ENCODE results near the gene B3GAT1.

The B3GAT1 gene

DNA sequence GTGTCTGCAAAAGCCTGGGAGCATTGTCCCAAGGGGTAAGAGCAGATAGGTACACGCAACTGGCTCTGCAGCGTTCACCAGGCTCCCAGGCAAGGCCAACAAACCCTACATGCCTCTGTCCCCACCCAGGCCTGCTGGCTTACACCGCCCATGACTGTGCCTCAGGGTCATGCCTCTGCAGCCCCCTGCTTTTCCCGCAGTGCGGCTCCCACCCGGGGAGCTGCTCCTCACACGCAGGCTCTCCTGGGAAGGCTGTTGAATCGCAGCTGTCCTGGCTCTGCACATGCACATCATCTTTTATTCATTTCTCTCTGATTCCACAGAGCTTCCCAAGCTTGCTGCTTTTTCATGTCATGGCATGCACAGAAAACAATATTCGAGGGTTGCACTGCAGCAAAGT lies 29.2 kb upstream of the B3GAT1 start:
- DNase-seq (ENCODE audit: low read depth in 2 of 2), result no peak

DNA sequence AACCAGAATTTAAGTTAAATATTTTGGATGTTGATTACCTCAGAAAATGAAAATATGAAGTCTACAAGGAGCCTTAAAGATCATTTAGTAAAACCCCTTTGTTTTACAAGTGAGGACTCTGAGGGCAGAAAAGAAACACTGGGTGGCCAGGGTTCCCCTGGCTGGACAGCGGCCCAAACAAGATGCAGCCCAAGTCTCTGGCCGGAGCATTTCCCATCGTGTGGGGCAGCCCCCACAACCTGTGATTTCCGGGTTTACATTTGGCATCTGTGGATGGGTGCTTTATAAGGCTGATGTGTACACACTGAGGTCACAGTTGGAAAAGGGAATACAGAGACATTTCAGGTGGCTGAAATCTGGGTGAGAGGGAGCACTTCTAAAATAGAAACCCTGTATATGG lies 28.8 kb upstream of the B3GAT1 start:
- no peak for DNase-seq (ENCODE audit: low read depth in 2 of 2)

DNA sequence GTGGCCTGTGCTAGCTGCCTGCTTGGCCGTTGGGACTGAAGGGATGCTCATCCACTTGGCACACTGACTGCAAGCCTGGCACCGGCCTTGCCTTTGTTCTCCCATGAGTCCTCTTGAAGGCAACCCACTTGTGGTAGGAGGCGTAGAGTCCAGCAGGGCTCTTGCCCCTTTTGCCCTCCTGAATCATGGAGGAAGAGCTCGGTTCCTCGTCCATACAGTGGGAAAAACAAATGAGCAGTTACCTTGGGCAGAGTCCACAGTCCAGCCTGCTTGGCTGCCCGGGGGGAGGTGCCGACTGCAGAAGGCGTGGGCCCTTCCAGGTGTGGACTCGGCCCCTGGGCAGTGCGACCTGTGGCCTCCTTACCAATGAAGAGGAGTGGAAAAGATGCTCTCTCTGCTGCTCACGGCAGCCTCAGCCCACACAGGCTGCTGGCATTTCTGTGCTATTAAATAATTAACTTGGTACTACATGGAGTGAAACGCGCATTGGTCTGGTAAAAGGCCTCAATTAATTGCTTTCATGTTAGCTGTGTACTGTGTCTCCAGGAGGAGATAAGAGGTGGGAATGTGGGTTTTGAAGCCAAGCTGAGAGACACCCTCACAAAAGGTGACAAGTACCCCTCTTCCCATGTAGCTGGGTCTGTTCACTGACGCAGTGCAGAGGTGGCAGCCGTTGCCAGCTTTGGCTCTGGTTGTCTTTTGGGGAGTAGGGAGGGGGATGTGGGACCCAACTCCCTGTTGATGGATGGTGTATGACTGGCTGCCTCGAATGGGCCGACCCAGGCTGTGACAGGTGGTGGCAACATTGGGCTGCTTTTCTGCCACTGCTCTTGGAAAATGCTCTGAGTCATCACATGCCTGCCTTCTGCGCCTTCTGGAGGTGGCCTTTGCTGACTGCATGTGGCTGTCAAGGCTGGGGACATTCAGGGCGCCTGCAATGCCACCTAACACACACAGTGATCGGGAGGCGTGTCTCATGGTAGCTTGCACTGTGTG lies 26.8 kb upstream of the B3GAT1 start:
- DNase-seq (ENCODE audit: low read depth in 2 of 2), result no peak

DNA sequence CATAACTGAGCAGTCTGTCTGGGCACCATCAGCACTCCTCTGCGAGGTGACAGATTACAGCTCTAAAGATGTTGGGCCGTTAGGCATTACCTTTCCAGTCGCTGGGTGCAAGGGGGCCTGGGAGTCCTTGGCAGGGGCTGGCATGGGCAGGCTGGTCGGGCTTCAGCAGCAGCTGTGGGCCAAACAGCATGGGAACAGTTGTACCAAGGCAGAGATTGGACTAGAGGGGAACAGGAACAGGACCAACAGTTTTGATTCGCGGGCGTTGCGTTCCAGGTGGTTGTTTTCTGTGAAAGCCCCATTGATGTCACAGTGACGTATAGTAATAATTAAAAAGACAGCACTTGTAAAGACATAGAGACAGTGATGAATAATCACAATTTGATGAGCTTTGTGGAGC lies 25.8 kb upstream of the B3GAT1 start:
- DNase-seq (ENCODE audit: low read depth in 2 of 2), result no peak

DNA sequence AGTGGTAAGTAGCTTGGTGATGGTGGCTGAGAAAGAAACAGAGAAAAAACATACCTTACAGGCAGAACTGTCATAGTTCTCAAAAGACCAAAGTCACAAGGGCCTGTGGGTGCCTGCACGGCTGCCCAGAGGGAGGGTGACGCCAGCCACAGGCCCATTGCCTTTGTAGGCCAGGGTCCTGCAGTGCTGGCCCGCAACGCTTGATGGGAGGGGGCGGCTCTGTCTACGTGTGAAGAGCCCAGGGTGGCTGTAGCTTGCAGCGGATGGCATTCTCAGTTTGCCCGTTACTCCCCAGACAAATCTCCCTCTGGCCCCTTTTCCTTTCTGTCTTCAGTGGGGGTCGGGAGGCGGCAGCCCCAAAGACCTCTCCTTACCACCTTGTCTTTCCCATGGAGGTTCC lies 24.7 kb upstream of the B3GAT1 start:
- DNase-seq (ENCODE audit: low read depth in 2 of 2), result no peak

DNA sequence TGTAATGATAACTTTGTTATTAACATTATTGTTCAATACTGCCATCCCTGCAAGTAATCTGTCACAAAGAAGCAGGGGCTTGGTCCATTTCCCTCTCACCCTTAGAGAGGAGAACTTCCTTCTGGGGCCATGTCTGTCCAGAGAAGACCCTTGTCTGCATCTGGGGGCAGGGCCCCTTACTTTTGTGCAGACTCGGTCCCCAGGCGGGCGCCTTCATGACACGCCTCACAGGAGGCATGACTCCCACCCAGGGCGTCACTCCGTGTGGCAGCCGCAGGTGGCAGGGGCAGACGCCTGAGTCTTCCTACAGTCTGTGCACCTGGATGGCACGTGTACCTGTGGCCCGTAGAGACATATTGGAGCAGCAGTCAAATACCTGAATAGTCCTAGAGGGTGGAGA lies 21.8 kb upstream of the B3GAT1 start:
- no peak for DNase-seq (ENCODE audit: low read depth in 2 of 2)

DNA sequence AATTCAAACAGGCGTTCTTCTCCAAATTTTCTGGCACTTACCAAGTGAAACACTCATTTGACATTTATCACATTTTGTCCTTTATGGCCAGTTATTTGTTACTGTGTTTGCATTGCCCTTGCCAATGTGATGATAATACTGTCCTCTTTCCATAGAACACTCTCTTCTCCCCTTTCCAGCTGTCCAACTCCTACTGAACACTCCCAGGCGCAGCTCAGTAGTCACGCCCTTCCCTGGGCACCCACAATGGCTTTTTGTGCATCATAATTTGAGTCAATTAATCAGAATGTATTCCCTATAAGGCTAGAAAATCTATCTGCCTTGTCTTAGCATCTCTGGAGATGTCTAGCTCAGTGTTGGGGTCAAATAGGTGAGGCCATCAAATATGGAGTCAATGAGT lies 21.2 kb upstream of the B3GAT1 start:
- no peak for DNase-seq (ENCODE audit: low read depth in 2 of 2)

DNA sequence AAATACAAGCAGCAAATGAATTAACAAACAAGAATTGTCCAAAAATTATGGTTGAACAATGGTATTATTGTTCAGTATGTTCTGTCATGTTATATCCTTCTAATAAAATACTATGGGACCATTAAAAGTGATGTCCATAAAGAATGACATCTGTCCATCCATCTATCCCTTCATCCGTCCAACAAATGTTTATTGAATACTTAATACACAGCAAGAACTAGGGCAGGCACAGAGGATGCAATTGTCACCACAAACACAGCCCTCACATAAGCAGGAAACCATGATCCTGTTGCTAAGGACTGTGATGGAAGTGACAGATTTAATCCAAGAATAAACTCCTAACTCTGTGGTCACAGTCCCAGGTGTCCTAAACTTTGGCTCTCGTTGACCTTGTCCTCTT lies 20.7 kb upstream of the B3GAT1 start:
- no peak for DNase-seq (ENCODE audit: low read depth in 2 of 2)

DNA sequence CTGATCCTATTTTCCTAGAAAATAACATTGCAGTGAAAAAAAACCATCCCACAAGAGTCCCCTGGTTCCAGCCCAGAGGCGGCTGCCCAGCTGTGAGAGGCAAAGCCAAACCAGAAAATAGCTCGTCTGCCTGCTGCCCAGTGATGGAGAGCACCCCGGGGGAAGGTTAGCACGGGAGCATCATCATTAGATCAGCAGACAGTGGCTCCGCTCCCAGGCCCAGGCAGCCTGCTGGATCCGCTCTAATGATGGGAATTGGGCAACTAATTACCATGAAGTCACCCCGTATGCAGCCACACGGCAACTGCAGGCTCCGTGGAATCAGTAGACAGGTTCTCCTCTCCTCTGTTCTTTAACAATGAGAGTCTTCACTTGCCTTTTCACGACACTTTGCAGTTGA lies 17.1 kb upstream of the B3GAT1 start:
- DNase-seq (ENCODE audit: low read depth in 2 of 2), result no peak

DNA sequence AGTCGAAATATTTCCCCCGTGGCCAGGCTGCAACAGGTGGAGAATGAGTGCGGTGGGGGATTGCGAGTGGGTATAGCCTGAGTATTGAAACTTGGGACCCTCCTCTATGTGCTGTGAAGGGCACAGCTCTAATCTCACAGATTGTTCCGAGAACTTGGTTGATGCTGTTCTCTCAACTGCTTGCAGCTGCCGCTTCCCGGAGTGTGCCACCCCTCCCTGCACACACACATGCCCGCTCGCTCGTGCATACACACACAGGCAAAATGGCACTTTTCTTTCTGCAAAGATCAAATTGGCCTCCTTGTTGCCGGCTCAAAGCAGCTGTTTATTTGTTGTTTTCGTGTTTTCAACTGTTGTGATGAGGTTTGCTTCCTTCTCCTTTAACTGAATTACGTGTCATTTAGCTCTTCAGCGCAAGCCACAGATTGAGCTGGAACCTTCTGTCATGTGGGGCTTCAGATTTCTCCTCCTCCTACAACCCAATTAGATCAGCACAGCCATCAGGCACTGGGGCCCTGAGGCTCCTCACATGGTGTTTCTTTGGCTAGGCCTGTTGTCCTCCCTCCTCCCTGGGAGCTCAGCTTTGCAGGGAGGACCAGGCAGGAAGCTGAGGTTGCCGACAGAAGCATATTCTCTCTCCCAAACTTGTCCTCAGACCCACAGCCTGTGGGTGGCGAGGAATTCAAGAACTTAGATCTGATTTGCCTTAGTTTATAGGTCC lies 13.9 kb upstream of the B3GAT1 start:
- no peak for DNase-seq (ENCODE audit: low read depth in 2 of 2)

DNA sequence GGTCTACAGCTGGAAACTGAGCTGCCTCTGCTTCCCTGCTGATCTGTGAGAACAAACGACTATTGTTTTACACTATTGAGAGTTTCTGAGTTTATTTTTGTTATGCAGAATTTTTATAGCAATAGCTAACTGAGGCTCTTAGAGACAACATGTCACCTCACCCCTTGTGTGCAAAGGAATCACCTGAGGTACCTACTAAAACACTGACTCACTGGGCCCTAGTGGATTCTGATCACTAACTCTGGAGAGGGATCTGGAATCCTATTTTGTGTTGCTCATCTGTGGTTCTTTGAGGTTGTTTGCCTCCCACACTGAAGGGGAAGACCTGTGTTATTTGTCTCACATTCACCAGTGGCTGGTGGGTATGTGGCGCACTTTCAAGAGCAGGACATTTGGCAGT lies 13.4 kb upstream of the B3GAT1 start:
- DNase-seq (ENCODE audit: low read depth in 2 of 2), result no peak

DNA sequence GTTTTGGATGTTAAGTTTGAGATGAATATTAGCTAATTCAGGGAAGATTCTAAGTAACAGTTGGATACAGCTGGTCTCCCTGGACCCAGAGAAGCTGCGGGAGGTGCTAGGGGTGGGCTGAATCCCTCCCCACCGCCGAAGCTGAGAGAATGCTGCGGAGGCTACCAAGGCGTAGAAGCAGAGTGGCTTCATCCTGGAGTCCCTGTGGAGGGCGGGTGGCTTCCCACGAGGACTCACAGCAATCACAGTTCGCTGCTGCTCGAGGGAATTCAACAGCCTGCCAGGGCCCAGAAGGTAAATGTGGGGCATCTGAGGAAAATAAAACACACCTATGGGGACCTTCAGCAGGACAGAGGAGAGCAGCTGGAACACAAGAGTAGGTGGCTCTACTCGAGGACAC lies 11.1 kb upstream of the B3GAT1 start:
- no peak for DNase-seq (ENCODE audit: low read depth in 2 of 2)

DNA sequence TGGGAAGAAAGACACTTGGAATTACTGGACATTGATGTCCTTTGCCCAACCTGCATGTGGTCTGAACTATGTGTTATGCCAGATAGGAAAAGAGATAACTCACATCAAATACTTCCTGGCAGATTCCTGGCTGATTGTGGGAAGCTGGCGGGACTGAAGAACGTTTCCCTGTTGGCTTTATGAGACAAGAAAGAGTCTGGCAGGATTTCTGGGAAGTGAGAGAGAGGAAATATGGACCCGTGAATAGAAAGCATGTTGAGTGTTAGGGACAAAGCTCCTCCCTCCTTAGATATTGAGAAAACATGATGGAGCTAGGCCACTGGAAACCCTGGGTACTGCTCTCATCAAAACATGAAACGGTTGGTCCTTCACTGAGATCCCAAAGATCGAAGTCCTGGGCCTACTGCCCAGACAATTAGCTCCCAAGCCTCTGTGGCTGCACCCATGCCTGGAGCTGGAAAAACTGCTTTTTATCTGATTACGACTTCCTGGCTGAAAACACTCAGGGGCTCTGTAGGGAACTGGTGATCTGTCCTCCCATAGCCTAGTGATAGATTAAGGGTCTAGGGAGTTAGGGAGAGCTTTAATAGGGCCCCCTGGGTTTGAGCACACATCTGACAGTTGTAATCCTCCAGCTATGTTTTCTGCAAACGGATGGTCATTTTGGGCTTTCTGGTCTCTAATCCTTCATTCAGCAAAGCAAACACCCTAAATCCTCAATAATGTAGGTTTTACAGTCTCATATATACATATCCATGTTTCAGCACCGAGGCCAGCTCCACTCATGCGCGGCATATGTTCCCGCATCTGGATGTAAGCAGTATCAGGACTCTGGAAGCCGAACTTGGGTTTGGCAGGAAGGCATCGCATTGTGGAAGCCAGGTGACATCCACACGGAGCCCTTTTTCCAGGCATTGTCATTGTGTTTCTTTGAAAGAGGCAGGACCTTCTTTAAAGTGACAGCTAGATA lies 6.1 kb upstream of the B3GAT1 start:
- DNase-seq (ENCODE audit: low read depth in 2 of 2), result no peak

DNA sequence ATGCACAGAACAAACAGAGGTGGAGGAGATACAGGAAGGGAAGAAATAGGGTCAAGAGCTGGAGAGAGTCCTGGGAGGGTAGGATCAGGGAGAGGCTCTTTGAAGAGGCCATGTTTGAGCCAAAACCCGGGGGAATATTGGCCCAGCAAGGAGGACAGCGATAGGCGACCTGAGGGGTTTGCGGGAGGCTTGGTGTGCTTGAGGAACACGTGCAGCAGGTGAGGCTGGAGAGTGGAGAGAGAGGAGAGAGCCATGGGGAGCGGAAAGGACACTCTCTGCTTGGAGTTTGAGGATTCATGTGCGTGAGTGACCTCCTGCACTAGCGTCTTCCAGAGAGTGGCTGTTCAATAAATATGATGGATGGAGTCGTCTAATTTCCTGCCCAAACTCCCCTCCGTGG lies 4.7 kb upstream of the B3GAT1 start:
- DNase-seq (ENCODE audit: low read depth in 2 of 2), result no peak

DNA sequence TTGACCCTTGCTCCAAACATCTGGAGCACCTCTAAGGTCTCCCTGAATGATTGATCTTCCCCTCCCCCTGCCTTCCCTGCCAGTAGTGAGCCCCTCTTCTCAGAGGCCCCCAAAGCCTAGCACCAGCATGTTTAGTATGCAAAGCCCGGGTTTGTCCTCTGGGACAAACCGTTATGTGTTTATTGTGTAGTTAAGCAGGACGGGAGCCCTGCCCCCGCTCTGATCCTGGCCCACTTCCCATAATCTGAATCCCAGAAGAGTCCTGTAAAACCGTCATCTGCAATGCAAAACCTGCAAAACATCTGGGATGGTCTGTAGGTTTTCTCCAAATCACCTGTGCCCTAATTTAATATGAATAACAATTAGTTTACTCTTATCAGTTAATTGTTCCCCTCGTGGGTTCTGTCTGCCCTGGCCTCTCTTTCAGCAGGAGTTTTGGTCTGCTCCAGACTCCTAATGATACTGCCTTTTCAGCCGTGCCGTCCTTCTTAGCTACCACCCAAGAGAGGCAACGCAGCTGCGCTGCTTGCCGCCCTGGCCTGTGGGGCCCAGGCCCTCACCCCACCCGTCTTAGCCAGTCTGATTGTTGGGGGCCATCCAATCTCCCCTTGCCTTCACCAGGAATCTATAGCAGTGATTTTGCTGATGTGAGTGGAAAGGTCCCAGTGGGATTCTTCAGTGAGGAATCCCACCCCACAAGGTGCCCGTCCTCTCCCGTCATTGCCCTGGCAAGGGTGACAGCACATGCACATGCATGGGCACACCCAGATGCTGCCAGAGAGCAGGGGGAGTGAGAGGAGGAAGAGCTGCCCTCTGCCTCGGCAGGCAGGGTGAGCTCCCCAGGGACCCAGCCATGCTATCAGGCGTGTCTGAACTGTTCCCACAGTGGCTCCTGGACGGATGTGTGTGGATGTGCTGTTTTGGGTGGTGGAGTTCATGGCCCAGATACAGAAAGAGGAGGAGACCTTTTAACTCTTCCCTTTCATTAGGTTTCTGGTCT lies 3.0 kb upstream of the B3GAT1 start:
- DNase-seq (ENCODE audit: low read depth in 2 of 2), result no peak

DNA sequence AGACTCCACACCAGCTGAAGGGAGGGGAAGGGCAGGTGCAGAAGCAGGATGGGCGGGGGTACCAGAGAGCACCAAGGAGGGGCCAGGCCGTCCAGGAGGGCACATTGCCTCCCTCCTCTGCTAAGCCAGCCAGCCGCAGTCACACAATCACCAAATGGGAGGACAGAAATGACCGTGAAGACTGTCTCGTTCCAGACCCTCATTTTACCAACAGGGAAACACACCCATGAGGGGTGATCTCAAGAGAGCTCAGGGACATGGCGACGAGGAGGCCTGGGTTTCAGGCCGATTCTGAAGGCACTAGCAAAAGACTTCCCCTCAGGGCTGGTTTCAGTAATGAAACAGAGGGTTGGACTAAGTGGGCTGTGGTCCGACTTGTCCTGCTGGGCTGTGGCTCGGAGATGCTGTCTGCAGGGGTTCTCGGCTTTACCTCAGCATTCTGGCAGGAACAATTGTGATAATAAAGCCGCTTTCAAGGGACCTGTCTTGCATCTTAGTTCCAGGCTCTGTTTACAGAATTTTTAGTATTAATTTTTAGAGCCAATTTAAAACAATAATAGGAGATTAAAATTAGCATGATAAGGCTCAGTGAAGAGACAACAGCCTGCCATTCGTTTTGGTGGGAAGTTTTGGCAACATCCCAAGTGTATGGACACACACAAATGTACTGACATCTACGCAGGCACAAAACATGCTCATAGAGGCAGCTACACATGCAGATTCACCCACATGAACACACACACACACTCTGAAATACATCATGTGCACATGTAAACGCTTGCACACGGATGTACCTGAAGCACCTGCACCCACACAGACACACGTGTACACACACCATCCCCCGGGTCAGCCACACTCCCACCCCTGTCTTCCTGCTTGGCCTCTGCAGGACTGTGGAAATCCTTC lies 2.0 kb upstream of the B3GAT1 start:
- no peak for DNase-seq (ENCODE audit: low read depth in 2 of 2)

DNA sequence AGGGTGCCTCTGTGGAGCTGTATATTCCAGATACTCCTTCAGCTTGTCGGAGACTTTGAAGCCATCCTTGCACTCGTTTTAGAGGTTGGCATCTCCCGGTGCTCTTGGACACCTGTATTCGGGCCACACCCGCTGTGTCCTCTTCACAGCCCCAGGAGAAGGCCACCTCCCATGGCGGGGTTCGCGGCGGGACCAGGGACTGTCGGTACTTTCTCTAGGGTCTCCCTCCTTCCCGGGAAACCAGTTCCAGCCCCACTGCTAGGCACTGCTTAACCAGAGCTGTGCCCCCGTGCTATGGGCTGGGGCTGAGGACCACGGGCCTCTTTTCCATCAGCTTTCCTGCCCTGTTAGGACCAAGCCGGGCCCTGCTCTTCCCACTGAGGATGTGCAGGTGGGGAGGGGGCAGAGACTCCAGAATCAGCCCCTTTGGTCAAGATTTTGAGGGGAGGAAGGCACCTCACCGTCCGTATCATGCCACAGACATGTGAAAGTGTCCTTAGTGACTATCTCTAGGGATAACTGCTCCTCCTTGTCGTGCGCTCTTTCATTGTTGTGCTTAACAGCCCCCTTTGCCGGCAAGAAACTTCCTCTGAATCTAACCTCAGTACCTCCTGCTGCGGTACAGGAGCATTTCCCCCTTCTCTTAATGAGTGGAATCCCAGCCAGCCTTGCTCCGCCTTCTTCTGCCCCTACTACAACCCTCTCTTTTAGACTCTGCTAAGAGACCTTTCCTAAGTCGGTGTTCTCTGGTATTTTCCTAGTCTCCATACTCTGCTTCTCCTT lies 1.2 kb upstream of the B3GAT1 start:
- DNase-seq (ENCODE audit: low read depth in 2 of 2), result no peak

DNA sequence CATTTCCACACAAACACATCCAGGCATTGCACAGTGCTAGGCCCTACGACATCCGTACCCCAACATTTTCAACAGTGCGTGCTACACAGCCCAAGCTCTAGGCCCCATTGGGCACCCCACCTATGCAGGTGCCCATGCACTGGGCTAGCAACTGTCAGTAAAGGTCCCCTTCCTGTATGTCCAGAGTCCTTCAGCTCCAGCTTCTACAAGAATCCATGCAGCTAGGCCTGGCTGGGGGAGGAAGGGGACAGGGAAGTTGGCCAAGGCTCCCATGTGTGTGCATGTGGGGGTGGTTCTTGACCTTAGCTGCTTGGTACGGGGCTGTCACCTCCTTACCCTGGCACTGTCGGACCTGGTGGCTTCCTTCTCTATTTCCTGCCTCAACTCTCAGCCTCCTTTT lies 1.3 kb downstream of the B3GAT1 start:
- DNase-seq (ENCODE audit: low read depth in 2 of 2), result no peak

All from stimulated activated CD8-positive, alpha-beta memory T cell treated with anti-CD3 and anti-CD28 coated beads, Interleukin-7, amount 100 ng/mL, for 1 hour (primary cell).